Measurements from ENCODE around the gene TMBIM6.
A peak's percentile ranks its signal among the peaks of the same experiment; 100 is the strongest.
"Not testable (repeated sequence)": the region's sequence is repeated elsewhere in the genome, so short reads cannot be mapped to it uniquely, and the experiment has no call there.

TMBIM6 gene, protein sequence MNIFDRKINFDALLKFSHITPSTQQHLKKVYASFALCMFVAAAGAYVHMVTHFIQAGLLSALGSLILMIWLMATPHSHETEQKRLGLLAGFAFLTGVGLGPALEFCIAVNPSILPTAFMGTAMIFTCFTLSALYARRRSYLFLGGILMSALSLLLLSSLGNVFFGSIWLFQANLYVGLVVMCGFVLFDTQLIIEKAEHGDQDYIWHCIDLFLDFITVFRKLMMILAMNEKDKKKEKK

DNA sequence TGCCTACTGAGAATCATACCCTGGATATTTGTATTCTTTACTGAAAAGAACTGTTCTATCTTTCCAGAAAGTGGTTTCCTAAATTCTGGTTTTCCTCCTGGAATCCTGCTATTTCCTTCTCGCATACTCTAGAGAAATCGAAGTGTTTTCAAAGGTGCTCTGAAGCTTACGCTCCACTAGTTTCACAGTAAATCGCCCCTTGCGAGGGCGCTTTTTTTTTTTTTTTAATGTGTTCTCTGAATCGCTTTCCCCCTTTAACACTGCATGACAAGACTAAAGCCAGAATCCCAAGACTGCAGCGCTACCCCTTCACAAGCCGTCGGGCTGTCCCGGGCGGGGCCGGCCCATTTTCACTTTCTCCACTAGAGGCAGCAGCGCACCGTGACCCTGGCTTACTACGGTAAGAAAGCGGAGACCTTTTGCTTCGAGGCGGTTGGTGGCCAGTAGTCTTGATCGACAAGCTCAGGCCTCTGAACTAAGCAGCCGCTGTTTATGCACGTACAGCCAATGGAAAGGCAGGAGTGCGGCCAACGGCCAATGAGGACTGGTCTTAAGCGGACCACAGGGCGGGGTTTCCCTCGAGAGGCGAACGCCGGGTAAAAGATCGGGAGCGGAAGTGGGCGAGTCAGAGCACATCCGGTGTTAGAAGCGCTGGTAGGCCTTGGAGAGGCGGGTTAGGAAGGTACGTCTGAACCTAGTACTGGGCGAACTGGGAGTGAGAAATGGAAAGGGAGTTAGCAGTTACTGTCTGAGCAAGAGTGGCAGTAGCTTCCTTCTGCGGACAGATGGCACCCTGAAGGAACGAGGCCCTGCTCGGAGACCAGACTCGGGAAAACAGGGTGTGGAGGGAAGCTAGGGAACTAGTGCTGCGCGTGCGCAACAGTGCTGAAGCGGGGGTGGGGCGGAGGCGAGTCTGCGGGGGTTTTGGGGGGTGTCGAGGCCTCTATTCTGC is at the start of gene TMBIM6:
TSS of gene TMBIM6 (plus strand) at position 628 of the 952 bp plus-strand sequence. CDS start 10,937 bp downstream, outside the sequence.
- peak; percentile 97 to 98 for DNase-seq (ENCODE audit: low read depth in 2 of 2, low spot score in 1 of 2)

- DNase-seq (ENCODE audit: low read depth in 2 of 2, low spot score in 1 of 2): no peak
Observed at GRCh38 chr12:49692851-49693250, 48.5 kb upstream of the TMBIM6 start.

DNA sequence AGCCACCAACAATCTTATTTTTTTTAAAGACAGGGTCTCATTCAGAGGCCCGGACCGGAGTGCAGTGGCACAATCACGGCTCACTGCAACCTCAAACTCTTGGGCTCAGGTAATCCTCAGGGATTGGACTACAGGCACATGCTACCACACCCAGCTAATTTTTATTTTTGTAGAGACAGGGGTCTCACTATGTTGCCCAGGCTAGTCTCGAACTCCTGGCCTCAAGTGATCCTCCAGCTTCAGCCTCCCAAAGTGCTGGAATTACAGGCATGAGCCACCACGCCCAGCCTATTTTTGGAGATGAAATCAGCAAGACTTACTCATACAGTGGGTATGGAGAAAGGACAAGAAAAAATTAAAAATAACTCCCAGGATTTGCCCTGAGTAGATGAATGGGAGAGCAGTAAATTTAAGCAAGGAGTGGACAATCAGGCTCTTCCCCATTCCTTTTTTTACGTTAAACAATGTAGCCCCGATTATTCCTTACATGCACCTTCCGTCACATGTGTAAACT is 47.4 kb upstream of the TMBIM6 start:
- no peak for DNase-seq (ENCODE audit: low read depth in 2 of 2, low spot score in 1 of 2)

DNA sequence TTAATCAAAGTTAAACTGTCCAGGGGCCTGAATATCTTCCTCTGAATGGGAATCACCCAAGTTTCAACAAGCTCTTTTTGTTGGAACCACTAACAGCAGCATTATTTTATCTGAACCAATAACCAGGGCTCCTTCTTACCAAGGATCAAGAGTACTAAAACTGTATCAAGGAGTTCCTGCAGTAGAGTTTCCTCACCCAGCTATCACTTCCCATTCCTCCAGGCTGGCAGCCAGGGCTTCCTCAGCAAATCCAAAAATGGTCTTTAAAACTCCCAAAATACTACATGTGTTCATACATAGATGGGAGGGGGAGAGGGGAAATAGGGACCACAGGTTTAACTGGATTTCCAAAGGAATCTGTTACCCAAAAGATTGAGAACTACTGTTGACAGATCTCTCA is 44.6 kb upstream of the TMBIM6 start:
- no peak for DNase-seq (ENCODE audit: low read depth in 2 of 2, low spot score in 1 of 2)

- DNase-seq (ENCODE audit: low read depth in 2 of 2, low spot score in 1 of 2): no peak
Observed at GRCh38 chr12:49697808-49698207, 43.5 kb upstream of the TMBIM6 start.

- no peak for DNase-seq (ENCODE audit: low read depth in 2 of 2, low spot score in 1 of 2)
Observed at GRCh38 chr12:49698619-49699545, 42.5 kb upstream of the TMBIM6 start.

- no peak for DNase-seq (ENCODE audit: low read depth in 2 of 2, low spot score in 1 of 2)
Observed at GRCh38 chr12:49702009-49702408, 39.3 kb upstream of the TMBIM6 start.

DNA sequence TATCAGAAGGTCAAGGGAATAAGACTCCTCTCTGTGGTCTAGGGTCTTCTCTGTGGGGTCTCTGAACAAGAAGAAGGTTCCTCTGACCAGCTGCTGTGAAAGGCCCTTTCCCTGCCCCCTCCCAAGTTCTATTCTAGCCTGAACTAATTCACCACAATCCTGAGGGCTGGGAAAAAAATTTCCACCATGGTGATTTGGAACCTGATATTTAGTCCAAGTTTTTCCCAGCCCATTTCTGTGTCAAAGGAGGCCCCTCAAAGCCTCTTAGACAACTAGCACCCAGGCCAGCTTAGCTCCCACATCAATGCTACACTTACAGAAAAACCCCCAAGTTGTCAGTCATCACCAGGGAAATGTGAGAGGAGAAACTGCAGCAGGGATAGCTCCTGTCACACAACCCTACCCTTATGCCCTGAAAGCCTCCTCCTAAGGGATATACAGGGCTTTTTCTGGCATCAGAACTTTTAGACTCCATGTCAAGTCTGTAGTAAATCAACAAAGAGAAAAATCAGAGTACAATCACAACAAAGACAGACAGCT is 38.6 kb upstream of the TMBIM6 start:
- no peak for DNase-seq (ENCODE audit: low read depth in 2 of 2, low spot score in 1 of 2)

DNA sequence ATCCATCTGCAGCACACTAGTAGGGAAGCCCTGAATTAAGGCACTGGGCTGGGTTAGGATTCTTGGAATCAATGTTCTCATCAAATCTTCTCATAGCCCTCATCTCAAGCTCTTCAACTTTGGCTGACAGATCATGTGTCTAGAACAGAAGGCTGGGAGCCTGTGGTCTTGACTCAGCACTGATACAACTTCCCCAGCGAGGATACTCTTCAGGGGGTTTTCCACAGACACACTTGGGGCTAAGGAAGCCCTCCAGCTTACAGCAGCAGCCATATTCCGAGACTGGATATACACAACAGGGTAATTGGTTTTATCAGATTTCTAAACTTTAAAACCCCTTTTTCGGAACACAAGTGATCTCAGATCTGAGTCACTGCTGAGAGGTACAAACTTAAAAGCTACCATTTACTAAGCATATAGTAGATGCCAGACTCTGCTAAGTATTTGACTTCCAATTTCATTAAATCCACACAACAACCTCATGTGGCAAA is 37.7 kb upstream of the TMBIM6 start:
- no peak for DNase-seq (ENCODE audit: low read depth in 2 of 2, low spot score in 1 of 2)

DNA sequence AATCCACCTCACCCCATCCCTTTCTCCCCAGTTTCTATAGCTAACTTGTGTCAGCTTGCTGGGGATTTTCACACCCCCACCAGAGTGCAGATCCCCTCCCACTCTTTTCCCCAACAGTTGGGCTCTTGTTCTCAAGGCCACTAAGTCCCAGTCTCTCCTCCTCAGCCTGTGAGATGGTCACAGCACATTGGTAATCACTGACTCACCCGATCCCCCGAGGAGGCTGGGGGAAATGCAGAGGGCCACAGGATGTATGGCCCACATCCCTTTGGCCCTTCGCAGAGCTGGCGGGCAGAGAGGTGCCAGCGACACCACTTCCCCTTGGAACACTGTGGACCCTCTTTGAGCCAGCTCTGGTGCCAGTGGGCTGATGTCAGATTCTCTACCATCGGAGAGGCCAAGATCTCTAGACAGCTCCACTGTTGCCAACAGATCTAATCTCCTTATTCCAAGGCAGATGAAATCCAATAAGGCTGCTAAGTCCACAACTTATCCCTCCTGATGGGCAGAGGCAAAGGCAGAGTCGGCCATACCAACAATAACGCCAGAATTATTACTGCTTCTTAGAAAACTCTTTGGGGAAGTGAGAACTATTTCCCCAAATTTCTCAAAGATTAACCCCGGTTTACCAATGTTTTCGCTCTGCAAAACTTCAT is 35.8 kb upstream of the TMBIM6 start:
- DNase-seq (ENCODE audit: low read depth in 2 of 2, low spot score in 1 of 2): no peak

DNA sequence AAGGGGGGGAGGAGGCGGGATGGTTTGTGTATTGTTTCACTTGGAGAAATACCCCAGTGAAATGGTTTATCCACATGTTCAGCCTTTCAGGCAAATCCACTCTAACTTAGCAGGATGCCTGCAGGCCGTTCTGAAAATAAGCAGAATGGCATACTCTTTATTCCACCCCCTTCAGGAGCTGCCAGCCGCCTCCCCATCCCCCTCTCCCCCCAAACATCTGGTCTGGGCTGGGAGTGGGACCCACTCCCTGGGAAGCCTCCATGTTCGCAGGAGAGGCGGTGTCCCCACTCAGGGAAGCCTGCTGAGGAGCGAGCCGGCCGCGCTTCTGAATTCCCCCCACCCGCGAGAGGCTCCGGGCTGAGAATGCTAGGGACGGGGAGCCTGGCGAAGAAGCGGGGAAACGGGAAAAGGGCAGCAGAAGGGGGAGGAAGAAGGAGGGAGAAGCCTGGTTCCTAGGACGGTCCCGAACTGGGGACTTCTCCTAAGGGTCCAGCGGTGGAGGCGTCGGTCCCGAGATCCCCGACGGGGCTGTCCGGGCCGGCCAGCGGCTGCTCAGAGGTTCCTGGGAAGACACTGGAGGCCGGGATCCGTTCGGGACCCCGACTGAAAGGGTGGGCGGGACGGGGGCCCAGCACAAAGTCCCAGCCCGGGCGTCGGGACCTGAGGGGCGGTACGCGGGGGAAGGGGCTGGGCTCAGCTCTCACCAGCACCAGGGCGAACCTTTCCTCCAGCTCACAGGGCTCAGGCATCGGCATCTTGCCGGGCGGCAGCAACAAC is 34.8 kb upstream of the TMBIM6 start:
- no peak for DNase-seq (ENCODE audit: low read depth in 2 of 2, low spot score in 1 of 2)

GRCh38 chr12:49707128-49707811 is 34.1 kb upstream of the TMBIM6 start, which contains the start of gene FMNL3:
Gene FMNL3, minus strand, starts transcription at chr12:49707405. Its CDS starts 225 bp downstream, at chr12:49707180.
- peak; percentile 97 to 98 for DNase-seq (ENCODE audit: low read depth in 2 of 2, low spot score in 1 of 2)

DNA sequence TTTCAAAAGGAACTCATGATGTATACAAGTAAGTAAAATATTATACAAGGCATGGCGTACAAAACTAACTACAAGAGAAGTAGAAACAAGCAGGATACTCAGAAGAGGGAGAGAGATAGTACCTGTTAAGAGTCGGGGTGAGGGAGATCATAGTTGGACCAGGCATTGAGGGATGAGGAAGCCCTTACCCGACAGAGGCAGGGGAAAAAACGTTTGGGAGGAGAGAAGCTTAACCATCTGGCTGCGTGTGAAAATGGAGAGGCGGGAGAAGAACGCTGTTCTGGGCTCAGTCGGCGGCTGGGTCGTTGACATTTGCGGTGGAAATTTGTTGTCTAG is 33.6 kb upstream of the TMBIM6 start:
- DNase-seq (ENCODE audit: low read depth in 2 of 2, low spot score in 1 of 2): no peak

DNA sequence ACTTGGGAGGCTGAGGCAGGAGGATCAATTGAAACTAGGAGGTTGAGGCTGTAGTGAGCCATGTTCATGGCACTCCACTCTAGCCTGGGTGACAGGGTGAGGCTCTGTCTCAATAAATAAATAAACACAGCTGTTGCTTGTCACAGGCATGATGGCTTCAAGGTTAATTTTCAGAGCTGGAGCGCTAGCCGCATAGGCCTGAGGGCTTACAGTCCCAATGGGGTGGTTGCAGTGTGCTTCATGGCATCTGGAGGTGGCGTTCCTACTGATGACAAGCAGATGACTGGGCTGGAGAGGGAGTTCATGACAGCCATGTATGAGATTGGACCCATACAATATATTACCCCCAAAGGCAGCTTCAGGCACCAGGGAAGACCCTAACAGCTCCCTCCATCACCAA is 32.5 kb upstream of the TMBIM6 start:
- no peak for DNase-seq (ENCODE audit: low read depth in 2 of 2, low spot score in 1 of 2)

GRCh38 chr12:49713952-49714351 is 27.4 kb upstream of the TMBIM6 start:
- not testable (repeated sequence) for DNase-seq (ENCODE audit: low read depth in 2 of 2, low spot score in 1 of 2)

- DNase-seq (ENCODE audit: low read depth in 2 of 2, low spot score in 1 of 2): no peak
Observed at GRCh38 chr12:49716553-49716952, 24.8 kb upstream of the TMBIM6 start.

DNA sequence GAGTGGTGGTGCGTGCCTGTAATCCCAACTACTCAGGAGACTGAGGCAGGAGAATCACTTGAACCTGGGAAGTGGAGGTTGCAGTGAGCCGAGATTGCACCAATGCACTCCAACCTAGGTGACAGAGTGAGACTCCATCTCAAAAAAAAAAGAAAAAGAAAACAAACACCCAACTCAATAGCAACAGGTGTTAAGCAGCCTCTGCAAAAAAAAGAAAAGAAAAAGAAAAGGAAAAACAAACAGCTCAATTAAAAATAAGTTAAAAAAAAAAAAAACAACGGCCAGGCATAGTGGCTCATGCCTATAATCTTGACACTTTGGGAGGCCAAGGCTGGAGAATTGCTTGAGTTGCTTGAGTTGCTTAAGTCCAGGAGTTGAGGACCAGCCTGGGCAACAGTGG is 23.6 kb upstream of the TMBIM6 start:
- DNase-seq (ENCODE audit: low read depth in 2 of 2, low spot score in 1 of 2): not testable (repeated sequence)

DNA sequence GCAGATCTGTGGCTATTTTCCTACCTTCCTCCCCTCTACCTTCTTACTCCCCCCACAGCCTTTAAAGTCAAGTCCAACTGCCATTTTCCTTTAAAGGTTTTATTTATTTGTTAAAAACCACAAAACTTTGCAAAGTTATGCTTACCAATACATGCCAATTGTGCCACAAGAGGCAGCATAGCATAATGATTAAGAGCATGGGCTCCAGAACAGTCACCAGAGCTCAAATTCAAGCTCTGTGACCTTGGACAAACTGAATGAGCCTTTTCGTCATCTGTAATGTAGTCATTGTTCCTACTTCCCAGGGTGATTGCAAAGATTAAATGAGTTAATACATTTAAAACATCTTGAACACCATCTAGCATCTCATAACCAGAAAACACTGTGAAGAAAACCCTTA is 21.1 kb upstream of the TMBIM6 start:
- DNase-seq (ENCODE audit: low read depth in 2 of 2, low spot score in 1 of 2): no peak

DNA sequence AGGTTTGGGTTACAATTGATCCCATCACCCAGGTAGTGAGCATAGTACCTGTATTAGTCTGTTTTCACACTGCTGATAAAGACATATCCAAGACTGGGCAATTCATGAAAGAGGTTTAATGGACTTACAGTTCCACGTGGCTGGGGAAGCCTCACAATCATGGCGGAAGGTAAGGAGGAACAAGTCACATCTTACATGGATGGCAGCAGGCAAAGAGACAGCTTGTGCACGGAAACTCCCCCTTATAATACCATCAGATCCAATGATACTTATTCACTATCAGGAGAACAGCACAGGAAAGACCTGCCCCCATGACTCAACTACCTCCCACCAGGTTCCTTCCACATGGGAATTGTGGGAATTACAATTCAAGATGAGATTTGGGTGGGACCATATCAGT is 20.0 kb upstream of the TMBIM6 start:
- DNase-seq (ENCODE audit: low read depth in 2 of 2, low spot score in 1 of 2): not testable (repeated sequence)

All from stimulated activated CD8-positive, alpha-beta memory T cell treated with anti-CD3 and anti-CD28 coated beads, Interleukin-4, amount 100 ng/mL, for 1 hour (primary cell).